GM19035 (cell line): ENCODE measurements around the gene PSMC3IP.
A peak's percentile ranks its signal among the peaks of the same experiment; 100 is the strongest.
"Not testable (repeated sequence)": the region's sequence is repeated elsewhere in the genome, so short reads cannot be mapped to it uniquely, and the experiment has no call there.

Experiments used
- ATAC-seq: cut with Tn5 transposase; IDR thresholded peaks from one replicate; pipeline ENCODE4 v1.9.1; 2021; ENCODE audit not compliant: unreplicated experiment

The PSMC3IP gene, protein sequence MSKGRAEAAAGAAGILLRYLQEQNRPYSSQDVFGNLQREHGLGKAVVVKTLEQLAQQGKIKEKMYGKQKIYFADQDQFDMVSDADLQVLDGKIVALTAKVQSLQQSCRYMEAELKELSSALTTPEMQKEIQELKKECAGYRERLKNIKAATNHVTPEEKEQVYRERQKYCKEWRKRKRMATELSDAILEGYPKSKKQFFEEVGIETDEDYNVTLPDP

DNA sequence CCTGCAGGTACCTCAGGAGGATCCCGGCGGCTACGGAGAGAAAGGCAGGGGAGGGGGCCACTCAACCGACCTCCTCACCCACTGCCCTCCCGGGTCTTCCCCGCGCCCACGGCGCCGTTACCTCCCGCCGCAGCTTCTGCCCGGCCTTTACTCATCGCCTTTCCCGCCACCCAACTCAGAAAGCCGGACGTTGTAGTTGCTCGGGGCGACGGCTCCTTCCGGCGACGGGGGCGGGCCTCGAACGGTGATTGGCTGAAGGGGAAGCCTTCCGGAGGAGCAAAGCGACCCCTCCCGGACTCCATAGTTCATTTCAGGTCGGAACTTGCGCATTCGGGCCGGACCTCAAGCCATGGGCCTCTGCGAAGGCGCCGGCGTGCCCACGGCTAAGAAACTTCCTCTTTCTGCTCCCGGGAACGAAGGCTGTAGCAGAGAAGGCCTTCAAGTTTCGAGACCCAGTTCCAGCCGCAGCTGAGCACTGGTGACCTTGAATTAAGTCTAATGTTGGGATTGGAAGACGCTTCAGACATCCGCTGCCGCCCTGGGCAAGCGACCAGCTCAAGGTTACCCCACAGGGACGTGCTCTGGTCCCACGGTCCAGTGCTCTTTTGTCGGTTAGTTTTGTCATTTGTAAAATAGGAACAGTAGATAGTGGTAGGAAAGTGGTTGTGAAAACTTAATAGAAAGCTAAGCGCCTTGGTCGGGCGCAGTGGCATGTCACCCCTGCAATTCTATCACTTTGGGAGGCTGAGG lies at the start of gene PSMC3IP:
Gene PSMC3IP, minus strand, starts transcription at position 198 of the 750 bp plus-strand sequence. Its CDS starts 43 bp downstream, at position 155.
- peak; percentile 79 for ATAC-seq

DNA sequence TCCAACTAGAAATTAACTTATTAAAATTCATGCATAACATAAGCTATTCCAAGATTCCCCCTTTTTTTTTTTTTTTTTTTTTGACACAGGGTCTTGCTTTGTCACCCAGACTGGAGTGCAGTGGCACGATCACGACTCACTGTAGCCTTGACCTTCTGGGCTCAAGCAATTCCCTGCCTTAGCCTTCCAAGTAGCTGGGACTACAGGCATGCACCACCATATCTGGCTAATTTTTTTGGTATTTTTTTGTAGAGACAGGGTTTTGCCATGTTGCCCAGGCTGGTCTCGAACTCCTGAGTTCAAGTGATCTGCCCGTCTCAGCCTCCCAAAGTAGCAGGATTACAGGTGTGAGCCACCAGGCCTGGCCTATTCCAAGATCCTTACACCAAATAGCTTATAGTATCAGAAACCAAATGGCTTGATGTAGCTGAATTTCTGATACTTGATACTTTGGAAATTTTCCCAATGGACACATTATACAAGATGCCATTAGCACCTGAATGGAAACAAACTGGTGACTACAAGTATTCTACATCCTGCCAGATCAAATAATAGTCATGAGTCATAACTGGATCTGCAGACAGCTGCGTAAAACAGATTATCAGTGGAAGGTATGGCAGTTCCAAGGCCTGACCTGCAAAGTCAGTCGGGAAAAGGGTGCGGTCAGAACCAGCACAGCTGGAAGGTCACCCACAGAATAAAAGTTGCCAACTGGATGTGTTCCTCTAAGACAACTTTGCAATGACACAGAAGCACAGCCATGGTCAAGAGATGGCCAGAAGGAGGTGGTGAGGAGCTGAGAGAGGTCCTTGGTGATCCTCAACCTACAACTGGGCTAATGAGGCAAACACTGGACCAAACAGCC lies 46.4 kb upstream of the PSMC3IP start:
- no peak for ATAC-seq

GRCh38 chr17:42623271-42623670 lies 45.7 kb upstream of the PSMC3IP start:
- ATAC-seq = no peak

DNA sequence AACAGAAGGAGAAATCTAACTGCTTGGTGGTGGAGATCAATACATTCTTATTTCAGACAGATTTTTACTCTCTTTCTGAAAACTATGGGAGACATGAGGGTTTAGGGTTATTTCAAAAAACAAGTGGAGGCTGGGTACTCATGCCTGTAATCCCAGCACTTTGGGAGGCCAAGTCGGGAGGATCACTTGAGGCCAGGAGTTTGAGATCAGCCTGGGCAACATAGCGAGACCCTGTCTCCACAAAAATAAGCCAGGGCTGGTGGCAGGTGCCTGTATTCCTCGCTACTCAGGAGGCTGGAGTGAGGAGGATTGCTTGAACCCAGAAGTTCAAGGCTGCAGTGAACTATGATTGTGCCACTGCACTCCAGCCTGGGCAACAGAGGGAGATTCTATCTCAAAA lies 44.5 kb upstream of the PSMC3IP start:
- not testable (repeated sequence) for ATAC-seq

GRCh38 chr17:42618442-42619150 lies 41.1 kb upstream of the PSMC3IP start:
- ATAC-seq = peak; percentile 64

DNA sequence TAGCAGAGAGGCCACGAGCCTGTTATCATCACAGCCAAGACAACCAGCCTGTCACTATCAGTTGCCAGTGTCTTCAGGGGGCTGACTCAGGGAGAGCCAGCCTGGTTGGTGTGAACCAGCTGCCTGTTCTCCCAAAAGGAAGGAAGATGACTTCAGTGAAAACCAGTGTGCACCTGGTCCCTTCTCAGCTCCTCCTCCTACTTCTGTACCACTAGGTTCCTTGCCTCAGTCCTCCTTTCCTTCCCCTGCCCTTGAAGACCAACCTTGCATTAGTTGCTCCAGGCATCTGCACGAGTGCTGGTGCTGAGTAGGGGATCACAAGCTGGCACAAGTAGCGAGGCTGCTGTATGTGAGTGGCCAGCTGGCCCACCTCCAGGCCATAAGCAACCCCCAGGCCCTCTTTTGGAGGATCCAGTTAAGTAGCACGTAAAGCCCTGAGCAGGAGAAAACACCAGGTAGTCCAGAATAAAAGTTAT lies 40.5 kb upstream of the PSMC3IP start:
- peak; percentile 21 for ATAC-seq

GRCh38 chr17:42613699-42614295 lies 36.3 kb upstream of the PSMC3IP start:
- ATAC-seq = no peak

DNA sequence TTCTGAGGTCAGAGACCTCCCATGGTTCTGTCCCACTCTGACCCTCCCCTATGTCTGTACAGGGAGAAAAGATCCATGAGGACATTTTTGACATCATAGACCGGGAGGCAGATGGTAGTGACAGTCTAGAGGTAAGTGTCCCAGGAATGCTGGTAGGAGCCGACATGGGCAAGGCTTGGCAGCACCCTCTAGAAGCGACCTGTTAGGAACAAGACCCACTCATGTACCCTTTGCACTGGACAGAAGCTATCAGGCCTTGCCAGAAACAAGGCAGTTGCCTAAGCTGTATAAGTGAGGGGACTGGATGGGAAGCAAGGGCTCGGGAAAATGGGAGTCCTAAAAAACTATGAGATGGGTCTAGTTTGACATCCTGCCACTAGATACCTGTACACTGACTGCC lies 34.5 kb upstream of the PSMC3IP start:
- ATAC-seq = no peak

DNA sequence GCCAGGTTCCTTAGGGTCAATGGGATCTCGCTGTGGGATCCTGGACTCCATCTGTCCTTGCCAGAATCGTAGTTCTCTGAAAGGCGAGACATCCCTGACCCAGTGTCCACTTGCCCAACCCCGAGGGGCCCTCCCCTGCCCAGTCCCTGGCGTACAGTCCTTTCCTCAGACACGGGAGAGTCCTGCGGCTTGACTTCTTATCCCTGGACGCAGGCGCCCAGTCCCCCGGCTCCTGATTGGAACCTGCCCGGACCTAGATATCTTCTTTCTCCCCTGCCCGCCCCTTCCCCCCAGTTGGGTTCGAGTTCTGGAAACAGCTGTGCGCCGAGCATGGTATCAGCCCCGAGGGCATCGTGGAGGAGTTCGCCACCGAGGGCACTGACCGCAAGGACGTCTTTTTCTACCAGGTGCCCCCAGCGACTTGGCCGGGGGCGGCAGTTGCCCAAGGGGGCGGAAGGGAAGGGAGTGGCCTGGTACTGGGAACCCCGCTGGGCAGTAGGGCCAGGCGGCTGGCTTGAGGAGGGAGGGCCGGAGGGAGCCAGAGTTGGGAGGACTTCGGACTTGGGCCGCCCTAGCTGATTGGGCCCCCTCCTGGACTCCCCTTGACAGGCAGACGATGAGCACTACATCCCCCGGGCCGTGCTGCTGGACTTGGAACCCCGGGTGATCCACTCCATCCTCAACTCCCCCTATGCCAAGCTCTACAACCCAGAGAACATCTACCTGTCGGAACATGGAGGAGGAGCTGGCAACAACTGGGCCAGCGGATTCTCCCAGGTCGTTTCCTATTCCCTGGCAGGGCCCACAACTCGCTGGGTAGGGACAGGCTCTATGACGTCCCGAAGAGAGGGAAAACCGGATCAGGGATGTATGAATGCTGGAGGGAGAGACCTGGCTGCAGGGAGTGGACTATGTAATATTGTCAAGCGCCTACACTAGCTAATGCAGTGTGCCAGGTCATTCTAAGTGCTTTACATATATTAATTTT lies 32.6 kb upstream of the PSMC3IP start:
- not testable (repeated sequence) for ATAC-seq

- ATAC-seq = peak; percentile 96
These were observed 31.8 kb upstream of the PSMC3IP start, which contains the start of the genes RETREG3 and TUBG1 for GRCh38 chr17:42609182-42609813. TSS of gene RETREG3 (minus strand) at chr17:42609374. CDS start at chr17:42609324, 50 bp downstream. TSS of gene TUBG1 (plus strand) at chr17:42609683. CDS start at chr17:42609738, 55 bp downstream.

GRCh38 chr17:42608305-42609181 lies 31.0 kb upstream of the PSMC3IP start:
- peak; percentile 29 for ATAC-seq

- ATAC-seq = no peak
These were observed 30.2 kb upstream of the PSMC3IP start for GRCh38 chr17:42607769-42608168.

DNA sequence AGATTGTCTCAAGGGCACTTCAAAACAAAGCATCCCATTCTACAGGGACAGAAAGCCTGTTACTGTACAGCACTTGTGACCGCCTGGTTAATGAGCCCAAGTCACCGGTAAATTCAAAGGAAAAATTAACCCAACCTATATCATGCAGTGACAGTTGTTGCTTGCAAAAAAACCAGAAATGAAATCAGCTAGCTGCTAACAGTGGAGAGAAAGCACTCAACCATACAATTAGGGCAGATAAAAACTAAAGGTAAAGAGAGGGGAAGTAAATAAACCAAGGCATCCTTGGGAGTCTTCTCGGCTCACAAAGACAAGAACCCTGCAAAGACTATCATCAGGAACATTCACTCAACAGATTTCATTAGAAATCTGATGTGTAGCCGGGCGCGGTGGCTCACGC lies 25.8 kb upstream of the PSMC3IP start:
- ATAC-seq = no peak

GRCh38 chr17:42598905-42599304 lies 21.4 kb upstream of the PSMC3IP start:
- ATAC-seq = no peak

DNA sequence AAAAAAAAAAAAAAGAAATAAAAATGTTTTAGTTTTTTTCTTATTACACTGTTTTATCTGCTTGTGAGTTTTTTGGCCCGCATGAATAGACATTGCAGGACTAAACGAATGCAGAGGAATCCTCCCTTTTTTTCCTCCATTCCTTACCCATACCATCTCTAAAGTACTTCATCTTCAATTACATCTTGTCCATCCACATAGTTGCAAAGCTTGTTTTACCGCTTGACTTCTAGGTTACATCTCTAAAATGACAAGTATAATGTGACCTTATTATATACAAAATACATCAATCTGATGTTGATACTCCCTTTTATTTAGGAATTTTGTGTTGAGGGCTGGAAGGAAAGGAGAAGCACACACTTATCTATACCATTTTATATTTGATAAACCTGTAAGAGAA lies 18.9 kb upstream of the PSMC3IP start:
- no peak for ATAC-seq

DNA sequence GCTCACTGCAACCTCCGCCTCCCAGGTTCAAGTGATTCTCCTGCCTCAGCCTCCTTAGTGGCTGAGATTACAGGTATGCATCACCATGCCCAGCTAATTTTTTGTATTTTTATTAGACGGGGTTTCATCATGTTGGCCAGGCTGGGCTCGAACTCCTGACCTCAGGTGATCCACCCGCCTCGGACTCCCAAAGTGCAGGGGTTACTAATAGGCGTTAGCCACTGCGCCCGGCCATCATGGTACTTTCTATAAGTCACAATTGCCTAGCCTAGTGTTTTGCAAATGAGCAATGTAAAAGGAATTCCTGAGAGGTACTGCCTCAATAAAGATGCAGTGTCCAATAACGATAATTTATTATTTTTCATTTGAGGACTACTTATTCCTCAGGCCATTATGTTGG lies 13.9 kb upstream of the PSMC3IP start:
- no peak for ATAC-seq

GRCh38 chr17:42590886-42591285 lies 13.4 kb upstream of the PSMC3IP start:
- ATAC-seq = no peak
